Mammary epithelial cell (primary cell): ENCODE results near the gene SLC35E4.

Source experiments
- CTCF ChIP-seq, 2 donors: IDR thresholded peaks in 1 of 2; conservative IDR thresholded peaks in 1 of 2; 2 replicates each; pipeline ENCODE4 v1.5.1; 2011 to 2012; ENCODE audit warnings: inconsistent platforms in 2 of 2, low read length in 2 of 2, mild to moderate bottlenecking in 2 of 2, control low read depth in 1 of 2, low read depth in 1 of 2; ENCODE audit not compliant: insufficient read depth in 1 of 2; ENCODE audit errors: extremely low read depth in 1 of 2
- EZH2 ChIP-seq: IDR thresholded peaks from 2 replicates; pipeline ENCODE4 v1.6.1; 2012; ENCODE audit warnings: low read length, inconsistent platforms, borderline replicate concordance

DNA sequence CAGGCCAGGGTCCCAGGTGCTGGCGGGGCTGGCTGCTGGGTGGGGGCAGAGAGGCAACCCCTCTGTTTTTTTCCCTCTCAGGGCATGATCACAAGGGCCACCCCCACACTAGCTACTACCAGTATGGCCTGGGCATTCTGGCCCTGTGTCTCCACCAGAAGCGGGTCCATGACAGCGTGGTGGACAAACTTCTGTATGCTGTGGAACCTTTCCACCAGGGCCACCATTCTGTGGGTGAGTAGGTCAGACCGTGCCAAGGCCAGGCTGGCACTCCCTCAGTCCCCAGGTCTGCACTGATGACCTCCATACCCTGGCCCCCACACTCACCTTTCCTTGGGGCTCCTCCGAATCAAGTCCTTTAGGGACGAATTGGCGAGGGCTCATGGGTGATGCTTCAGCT, 21.3 kb upstream of the SLC35E4 start:
- TF ChIP-seq CTCF (conservative IDR thresholded peaks at IDR 0.05 in 1 of 2, IDR thresholded peaks at IDR 0.05 in 1 of 2; ENCODE audit: extremely low read depth in 1 of 2, insufficient read depth in 1 of 2, low read depth in 1 of 2, low read length in 2 of 2) (no peak), EZH2 (no peak)
